HG03135 (cell line): ENCODE data around the gene CDH24.

Experiments used
- ATAC-seq: cut with Tn5 transposase; IDR thresholded peaks from one replicate; pipeline ENCODE4 v1.9.1; 2021; ENCODE audit warnings: mild to moderate bottlenecking, moderate library complexity; ENCODE audit not compliant: unreplicated experiment

The CDH24 gene

DNA sequence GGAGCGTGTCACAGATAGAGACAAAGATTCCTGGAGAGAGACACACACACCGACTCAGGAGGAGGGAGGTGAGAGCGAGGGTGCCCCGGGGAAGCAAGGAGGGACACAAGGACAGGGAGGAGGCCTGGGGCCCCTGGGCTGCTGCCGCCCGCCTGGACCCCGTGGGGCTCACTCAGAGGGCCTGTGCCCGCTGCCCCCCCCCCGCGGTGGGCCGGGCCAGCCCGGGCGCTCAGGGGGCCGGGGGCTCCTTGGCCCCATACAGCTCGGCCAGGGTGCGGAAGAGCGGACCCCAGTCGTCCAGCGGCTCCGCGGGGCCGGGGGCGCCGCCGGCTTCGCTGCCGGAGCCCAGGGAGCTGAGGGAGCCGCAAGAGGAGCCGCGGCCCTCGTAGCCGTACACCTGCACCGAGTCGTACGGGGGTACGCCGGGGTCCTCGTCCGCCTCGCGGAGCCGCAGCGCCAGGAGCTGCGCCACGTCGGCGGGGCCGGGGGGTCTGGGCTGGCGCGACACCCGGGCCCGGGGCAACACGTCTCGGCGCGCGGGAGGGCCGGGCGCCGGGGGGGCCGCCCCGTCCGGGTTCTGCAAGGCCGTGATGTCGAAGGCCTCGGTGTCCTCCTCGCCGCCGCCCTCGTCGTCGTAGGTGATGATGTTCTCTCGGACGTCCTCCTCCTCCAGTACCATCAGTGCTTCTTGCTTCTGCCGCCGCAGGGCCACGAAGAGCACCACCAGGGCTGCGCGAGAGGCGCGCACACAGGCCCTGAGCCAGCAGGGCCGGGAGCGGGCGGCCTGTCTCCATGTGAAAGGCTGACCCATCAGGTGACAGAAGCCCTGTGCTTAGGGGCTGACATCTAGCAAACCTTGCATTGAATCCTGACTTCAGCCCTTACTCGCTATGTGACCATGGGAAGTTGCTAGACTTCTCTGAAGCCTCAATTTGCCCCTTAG, 9.3 kb downstream of the CDH24 start:
- no peak for ATAC-seq

DNA sequence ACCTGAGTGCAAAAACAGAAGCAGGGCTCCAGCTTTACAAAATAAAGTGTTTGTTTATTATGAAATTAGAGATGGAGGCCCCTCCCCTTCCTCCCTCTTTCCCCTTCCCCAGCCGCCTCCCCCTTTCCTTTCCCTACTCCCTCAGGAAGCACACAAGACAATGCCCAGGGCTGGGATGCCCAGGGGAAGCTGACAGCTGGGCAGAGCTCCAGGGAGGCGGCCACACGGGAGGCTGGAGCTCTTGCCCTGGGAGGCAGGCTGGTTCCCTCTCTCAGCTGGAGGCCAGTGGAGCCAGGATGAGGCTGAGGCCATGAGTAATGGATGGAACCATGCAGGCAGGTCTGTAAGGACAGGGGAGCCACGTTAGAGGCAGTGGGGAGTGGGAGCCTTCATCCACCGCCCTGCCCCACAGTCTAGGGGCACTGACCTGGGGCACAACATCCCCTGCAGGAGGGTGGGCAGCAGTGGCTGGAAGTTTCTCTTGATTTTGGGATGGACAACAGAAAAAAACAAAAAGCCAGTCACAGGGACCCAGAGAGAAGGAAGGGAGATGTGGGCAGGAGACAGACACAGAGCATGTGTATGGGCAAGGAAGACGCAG, 10.2 kb downstream of the CDH24 start:
- ATAC-seq = no peak

DNA sequence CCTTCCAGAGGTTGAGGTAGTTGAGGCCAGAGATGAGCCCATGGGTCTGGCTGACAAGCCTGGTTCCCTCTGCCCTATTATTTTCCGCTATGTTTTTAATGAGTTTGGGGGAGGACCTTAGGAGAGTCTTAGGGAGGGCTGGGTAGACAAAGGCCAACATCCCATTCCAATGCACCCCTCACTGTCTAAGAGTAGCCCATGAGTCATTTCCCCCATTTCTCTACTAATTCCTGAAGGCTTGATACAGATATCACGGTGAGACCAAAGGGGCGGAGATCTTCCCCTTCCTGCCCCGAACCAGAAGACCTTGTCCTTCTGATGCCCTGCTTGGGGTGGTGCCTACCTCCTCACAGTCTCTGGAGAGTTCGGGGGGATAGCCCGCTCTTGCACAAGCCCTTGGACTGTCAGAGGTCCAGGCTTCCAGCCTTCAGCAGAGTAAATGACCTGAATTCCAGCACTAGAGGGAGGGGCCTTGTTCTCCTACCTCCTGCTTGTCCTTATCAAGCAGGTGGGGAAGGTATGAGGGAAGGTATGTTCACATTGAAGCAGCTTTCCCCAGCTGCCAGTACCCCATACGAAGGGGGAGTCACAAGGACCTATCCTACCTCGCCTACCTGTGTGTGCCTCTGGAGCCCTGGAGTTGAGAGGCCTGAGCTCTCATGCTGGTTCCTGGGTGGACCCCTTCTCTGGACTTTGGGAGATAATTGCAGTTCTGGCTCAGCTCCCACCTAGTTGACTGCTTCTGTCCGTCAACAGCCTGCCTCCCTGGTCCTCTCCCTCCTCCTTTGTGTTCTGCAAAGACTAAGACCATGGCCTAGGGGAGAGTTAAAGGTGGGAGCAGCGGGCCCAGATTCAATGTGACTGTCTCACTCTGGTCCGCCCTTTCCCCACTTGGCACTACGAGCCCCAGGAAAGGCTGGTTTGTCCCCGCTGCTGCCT, 11.6 kb downstream of the CDH24 start:
- no peak for ATAC-seq

DNA sequence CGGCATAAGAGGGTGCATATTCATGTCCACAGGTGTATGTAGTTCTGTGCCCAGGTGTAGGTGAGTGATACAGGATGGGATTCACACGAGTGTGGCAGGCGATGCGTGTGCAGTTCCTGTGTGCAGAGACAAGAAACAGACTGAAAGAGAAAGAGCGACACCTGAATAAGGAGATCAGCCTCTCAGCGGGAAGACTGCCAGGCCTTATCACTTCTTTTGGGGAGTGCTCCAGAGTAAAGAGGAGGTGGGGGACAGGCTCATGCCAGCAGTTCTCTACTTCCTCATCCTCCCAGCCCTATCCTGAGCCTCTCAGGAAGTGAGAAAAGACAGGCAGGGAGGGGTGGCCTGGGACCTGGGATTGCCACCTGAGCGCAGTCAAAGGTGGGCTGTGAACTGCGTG, 12.5 kb downstream of the CDH24 start:
- ATAC-seq = no peak

DNA sequence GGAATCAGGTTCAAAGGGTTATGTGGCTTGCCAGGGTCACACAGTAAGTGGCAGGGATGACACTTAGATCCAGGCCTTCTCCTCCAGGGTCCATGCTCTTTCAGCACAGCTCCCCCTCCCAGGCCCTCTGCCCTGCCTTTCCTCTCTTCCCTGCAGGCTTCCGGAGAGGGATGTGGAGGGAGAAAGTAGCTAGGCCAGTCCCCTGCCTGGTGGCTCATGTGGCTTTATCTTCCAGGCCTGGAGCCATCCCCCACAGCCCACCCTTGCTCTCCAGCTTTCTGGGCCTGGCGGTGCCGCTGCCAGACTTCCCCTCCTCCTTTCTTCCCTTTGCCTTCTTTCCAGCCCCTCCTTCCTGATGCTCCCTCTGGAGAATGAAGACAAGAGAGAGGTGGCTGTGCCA, 13.6 kb downstream of the CDH24 start:
- ATAC-seq = no peak

DNA sequence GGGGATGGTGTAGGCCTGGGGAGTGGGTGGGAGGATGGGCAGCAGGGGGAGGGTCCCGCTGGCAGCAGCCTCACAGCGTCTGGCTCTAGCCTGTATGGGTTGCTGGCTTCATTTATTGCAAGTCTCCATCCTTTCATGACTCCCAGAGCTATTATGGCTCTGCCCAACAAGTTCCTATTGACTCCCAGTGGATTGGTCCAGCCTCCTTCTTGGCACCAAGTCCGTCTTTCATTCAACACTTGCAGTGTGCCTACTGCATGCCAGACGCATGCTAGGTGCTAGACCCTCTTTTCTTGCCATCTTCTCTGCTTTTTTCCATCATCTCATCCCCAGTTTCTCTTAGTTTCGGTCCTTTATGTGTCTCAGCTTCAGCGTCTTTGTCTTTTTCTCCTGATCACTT, 14.2 kb downstream of the CDH24 start:
- ATAC-seq = no peak

DNA sequence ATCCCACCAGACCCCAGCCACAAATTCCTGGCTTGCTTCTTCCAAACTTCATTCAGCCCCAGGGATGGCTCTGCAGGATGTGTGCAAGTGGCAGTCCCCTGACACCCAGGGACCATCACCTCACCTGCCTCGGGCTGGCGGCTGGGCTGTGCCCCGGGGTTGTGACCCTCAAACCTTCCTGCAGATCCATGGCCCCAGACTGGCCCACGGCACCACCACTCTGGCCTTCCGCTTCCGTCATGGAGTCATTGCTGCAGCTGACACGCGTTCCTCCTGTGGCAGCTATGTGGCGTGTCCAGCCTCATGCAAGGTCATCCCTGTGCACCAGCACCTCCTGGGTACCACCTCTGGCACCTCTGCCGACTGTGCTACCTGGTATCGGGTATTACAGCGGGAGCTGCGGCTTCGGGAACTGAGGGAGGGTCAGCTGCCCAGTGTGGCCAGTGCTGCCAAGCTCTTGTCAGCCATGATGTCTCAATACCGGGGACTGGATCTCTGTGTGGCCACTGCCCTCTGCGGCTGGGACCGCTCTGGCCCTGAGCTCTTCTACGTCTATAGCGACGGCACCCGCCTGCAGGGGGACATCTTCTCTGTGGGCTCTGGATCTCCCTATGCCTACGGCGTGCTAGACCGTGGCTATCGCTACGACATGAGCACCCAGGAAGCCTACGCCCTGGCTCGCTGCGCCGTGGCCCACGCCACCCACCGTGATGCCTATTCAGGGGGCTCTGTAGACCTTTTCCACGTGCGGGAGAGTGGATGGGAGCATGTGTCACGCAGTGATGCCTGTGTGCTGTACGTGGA, 15.0 kb downstream of the CDH24 start, which contains the start of gene PSMB11:
Gene PSMB11, plus strand, starts transcription at position 51 of the 804 bp plus-strand sequence. Its CDS starts 14 bp downstream, at position 65.
- no peak for ATAC-seq

DNA sequence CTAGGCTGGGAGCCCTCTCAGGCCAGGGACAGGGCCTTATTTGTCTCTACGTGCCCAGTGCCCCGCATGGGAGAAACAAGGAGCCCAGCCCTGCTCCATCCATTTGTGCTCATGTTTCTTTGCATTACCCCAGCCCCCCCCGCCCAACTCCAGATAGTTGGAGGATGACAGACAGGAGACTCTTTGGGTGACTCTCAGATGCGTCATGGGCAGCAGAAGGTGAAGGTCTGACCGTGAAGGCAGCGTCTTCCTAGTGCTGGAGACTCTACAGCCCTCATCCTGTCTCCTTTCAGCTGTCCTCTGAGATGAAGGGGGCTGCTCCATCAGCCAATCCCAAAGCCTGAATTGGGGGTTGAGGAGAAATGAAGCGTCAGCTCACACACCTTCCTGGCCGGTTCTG, 15.6 kb downstream of the CDH24 start:
- ATAC-seq = no peak

DNA sequence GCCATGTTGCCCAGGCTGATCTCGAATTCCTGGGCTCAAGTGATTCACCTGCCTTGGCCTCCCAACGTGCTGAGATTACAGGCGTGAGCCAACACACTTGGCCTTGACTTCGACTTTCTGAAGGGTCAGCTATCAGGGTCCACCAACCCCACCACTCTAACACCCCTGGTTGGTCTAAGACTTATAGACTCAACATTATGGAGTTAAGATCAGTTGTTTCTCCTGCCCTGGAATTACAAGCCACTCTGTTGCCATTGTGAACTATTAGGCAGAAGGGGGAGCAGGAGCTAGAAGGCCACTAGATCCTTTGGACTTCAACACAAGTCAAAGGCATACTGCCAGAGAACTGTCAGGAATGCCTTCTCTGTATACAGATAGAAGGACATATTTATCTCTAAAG, 17.2 kb downstream of the CDH24 start:
- ATAC-seq = no peak

DNA sequence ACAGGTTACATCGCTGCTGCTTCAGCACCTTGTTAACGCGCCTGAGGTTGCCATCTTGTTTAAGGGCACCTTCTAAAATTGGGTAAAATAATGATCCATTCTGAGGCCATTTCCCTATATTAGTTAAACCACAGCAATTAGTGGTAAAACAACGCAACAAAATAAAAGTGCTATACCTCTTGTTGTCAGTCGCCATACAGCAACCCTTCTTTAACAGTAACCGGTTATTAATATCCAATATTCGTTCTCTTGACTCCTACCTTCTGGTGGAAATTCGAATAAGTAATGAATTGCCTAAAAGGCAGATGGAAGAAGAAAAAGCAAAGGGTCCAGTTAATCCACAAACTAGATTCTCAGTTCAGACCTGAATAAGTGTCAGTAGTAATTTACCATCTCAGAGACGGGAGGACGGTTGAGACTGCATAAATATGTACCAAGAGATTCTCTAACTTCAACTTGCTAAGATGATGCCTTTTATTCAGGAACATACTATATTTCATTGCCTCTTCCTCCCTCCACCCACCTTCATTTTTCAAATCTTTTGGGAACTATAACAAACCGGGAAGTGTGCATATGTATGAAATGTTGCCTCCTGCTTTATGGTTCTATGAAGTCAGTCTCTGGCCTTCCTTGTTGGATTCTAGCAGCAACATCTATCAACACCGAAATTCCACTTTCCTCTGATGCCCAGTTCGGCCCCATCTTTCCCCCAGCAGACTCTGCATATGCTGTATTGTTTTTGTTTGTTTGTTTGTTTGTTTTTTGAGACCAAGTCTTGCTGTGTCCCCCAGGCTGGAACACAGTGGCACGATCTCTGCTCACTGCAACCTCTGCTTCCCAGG, 21.8 kb downstream of the CDH24 start:
- no peak for ATAC-seq

DNA sequence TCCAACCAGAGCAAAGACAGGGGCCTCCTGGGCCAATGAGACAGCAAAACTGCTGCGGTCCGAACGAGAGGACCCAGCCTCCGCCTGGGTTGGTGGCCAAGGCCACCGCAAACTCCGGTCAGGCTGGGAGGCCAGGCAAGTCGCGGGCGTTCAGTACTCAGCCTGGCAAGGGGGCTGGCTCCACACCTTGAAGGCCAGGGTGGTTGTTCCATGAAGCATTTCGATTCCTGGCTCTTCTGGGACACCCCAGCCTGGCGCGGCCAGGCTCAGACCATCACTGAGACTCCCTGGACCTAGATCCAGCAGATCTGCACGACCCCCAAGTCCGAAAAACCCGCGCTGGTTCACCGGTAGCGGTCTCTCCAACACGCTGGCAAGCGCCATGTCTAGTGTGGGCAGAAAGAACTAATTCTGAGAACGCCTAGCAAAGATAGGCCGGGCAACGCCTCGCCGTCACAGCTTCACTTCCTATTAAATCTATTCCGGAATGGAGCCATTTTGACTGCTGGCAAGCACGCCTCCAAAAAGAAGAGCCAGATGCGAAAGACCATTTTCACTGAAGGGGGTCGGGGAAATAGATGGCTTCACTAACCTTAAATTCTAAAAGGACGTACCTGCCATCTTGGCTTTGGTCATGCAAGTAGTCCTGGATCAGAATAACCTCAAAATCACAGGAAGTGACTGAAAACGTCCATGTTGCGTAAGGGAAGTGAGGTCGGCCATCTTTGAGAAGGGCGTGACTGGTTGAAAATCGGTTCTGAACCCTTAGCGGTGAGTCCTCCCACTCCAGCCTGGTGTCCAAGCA, 22.6 kb downstream of the CDH24 start, which contains the start of gene PSMB5:
Gene PSMB5, minus strand, starts transcription at position 403 of the 805 bp plus-strand sequence. Its CDS starts 19 bp downstream, at position 384.
- peak; percentile 93 for ATAC-seq

DNA sequence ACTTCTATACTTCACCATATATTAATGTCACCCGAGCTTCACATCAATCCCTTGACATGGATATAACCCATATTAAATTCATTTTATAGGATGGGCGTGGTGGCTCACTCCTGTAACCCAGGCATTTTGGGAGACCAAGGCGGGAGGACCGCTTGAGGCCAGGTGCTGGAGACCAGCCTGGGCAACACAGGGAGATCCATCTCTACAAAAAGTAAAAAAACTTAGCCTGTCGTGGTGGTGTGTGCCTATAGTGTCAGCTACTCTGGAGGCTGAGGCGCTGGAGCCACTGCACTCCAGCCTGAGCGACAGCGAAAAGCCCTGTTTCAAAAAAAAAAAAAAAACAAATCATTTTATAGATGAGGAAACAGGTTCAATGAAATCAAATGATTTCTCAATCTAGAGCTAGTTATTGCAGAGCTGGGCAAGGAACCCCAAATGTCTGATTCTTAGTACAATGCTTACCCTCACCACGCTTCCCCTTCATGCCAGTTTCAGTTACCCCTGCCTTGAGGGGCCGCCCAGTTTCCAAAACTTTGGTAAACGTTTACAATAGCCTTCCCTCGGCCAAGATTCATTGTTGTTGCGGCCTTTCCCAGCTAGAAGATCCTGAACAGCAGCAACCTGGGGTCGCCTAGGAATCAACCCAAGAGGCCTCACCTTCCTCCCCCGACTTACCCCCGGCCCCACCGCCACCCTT, 23.4 kb downstream of the CDH24 start:
- peak; percentile 19 for ATAC-seq

DNA sequence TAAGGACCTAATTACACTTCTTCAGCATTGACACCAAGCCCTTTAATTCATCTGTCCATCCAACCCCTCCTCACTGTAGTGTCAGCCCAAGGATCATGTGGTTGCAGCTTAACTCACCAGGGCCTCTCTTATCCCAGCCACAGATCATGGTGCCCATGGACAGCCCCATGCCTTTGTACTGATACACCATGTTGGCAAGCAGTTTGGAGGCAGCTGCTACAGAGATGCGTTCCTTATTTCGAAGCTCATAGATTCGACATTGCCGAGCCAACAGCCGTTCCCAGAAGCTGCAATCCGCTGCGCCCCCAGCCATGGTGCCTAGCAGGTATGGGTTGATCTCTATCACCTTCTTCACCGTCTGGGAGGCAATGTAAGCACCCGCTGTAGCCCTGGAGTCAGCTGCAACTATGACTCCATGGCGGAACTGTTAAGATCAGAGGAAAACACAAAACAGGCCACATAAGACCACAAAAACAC, 24.0 kb downstream of the CDH24 start:
- no peak for ATAC-seq

DNA sequence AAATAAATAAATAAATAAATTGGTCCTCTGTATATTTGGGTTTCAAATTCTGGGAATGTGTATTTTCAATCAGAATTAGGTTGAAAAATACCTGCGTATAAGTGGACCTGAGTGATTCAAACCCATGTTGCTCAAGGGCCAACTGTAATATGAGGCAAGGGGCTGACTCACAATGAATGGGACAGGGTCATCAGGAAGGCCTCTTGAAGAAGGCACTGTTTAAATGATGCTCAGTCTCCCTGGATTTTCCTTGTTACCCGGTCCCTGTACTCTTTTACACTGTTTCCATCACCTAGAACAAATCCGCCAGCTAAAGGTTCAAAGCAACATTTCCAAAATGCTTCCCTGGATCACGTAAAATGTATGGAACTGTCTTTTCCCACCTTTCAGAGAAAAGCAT, 26.4 kb downstream of the CDH24 start:
- no peak for ATAC-seq

DNA sequence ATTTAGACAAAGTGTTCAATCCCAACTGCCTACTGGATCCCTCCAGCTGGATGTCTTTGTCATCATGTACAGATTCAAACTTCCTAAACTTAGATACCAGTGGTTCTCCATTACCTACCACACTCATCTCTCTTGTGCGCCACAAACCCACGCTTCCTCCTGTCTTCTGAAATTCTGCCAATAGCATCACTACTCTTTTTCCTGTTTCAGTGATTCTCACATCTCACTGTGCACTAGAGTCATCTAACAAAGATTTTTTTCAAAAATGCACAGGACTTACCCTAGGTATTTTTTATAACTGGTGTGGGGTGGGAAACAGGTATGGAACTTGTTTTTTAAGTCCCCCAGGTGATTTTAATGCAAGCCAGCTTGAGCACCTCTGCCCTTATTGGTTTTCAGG, 28.5 kb downstream of the CDH24 start:
- no peak for ATAC-seq

DNA sequence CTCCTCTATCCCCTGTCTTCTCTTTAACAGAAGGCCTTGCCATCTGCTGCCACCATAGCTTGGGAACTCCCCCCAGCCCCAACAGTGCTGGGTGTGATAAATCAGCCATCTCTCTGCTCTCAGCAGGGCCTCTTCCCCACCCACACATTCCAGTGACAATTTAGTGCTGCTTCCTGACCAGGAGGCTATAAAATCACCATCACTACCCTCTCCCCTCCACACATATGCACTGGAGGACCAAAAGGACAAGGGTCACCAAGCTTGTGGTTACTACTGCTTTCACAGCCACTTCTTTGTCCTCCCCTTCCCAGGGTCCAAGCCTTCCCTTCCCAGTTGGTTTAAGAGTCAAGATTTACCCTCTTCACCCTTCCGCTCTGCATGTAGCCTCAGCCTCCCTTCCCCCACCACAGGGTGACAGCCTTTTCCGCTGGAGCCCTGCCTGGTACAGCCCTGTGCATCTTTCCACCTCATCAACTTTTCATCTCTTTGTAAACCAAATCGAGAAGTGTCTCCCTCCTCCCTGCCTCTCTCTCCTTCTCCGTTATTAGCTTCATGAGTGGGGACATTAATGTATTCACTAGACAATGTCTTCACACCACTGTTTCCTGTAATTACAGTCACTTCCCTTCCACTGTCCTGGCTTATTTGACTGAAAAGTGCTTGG, 32.0 kb downstream of the CDH24 start:
- ATAC-seq = no peak

DNA sequence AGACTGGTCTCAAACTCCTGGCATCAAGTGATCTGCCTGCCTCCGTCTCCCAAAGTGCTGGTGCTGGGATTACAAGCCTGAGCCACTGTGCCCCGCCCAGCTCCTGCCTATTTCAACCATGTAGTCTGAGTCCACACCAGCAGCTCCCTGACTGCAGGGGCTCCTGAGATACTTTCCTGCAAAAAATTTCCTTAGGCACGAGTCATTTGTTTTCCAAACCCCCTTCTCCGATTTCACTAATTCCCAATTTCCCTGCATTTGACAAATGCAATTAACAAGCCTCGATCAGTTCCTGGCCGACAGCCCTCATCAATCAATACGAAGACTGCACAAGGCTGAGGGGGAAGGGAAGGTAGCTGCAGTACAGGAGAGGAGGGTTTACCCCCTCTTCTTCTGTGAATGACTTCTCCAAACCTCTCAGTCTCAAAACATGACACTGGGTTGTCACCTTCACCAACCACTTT, 32.7 kb downstream of the CDH24 start:
- no peak for ATAC-seq
